ENCODE data around the gene FMN2. TPM values are rescaled to one million over a fixed set of nuclear protein-coding genes. Genes with fewer than 3 reads are reported as not detected.
A peak's percentile ranks its signal among the peaks of the same experiment; 100 is the strongest.

FMN2 gene
- total RNA-seq, 1 donor: 34.5 TPM

DNA sequence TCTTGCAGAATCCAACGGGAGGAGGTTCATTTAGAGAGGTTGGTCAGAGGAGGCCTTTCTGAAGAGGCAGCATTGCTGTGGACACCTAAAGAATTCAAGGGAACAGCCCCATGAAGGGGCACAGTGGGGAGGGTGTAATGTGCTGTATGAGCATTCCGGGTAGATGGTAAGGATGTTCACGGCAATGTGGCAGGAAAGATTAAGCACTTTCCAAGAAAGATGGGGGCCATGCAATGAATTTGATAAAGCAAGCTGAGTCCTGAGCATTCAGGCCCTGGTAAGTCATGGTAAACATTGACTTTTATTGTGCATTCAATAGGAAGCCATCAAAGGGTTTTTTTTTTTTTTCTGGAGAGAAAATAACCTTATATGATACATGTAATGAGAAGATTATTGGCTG lies 353.7 kb downstream of the FMN2 start:
- no peak for DNase-seq (ENCODE audit: low read depth)
- TF ChIP-seq, protein P1, sequence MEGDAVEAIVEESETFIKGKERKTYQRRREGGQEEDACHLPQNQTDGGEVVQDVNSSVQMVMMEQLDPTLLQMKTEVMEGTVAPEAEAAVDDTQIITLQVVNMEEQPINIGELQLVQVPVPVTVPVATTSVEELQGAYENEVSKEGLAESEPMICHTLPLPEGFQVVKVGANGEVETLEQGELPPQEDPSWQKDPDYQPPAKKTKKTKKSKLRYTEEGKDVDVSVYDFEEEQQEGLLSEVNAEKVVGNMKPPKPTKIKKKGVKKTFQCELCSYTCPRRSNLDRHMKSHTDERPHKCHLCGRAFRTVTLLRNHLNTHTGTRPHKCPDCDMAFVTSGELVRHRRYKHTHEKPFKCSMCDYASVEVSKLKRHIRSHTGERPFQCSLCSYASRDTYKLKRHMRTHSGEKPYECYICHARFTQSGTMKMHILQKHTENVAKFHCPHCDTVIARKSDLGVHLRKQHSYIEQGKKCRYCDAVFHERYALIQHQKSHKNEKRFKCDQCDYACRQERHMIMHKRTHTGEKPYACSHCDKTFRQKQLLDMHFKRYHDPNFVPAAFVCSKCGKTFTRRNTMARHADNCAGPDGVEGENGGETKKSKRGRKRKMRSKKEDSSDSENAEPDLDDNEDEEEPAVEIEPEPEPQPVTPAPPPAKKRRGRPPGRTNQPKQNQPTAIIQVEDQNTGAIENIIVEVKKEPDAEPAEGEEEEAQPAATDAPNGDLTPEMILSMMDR (IDR thresholded peaks at IDR 0.05; ENCODE audit: insufficient read depth, low read length): no peak
- H3K4me3 ChIP-seq (ENCODE audit: low read depth, low read length): no peak overlapping the region

DNA sequence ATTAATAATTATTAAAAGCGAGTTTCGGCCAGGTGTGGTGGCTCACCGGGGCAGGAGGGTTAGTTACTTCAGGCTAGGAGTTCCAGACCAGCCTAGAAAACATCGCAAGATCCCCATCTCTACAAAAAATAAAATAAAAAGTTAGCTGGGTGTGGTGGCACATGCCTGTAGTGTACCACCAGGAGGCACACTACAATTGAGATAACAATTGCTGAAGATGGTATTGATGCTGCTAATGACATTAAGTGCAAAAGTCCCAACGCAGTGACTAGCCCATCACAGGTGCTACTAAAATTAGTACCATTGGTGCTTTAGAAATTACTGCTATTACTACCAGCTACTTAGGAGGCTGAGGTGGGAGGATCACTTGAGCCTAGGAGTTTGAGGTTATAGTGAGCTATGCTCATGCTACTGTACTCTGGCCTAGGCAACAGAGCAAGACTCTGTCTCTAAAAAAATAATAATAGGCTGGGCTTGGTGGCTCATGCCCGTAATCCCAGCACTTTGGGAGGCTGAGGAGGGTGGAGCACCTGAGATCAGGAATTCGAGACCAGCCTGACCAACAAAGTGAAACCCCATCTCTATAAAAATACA lies 363.6 kb downstream of the FMN2 start:
- DNase-seq (ENCODE audit: low read depth): peak; percentile 22
- H3K4me3 ChIP-seq (ENCODE audit: low read depth, low read length): no peak overlapping the region
- TF ChIP-seq, protein P1 (IDR thresholded peaks at IDR 0.05; ENCODE audit: insufficient read depth, low read length): peak; percentile 45

DNA sequence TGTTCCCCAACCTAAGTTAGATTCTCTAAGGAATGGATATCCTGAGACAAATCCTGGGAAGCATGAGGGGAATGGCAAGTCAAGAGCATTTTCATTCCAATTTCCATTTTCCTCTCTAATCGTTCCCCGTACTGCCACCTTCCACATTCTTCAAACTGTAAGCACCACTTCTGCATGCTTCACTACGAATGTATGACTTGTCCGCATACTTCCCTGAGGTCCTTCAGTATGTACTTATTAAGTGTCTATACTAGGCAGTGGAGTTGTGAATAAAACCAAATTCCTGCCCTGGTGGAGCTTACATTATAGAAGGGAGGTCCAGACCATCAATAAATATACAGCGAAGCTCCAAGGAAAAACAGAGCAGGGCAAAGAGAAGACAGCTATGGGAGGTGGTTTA lies 365.5 kb downstream of the FMN2 start:
- TF ChIP-seq, protein P1 (IDR thresholded peaks at IDR 0.05; ENCODE audit: insufficient read depth, low read length): no peak

DNA sequence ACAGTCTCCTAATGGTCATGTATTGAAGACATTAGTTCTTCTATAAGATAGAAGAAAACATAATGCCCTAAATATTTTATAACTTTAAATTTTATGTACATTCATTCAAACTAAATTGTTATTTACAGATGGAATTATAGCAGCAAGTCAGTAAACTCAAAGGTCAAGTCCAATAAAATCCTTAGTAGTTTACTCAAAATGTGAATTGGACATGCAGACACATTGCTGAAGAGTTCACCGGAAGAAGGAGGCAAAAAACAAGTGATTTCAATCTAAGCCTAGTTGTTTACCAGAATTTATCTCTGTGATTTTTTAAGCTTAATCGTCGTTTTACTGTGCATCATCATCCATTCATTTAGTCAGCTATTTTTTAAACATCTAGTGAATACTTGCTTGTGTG lies 370.6 kb downstream of the FMN2 start:
- DNase-seq (ENCODE audit: low read depth): no peak
- TF ChIP-seq, protein P1 (IDR thresholded peaks at IDR 0.05; ENCODE audit: insufficient read depth, low read length): no peak
- H3K4me3 ChIP-seq (ENCODE audit: low read depth, low read length): no peak overlapping the region

More for the DNA sequence above, 365.5 kb downstream of the FMN2 start:
- H3K4me3 ChIP-seq (ENCODE audit: low read depth, low read length): no peak overlapping the region
- DNase-seq (ENCODE audit: low read depth): no peak

DNA sequence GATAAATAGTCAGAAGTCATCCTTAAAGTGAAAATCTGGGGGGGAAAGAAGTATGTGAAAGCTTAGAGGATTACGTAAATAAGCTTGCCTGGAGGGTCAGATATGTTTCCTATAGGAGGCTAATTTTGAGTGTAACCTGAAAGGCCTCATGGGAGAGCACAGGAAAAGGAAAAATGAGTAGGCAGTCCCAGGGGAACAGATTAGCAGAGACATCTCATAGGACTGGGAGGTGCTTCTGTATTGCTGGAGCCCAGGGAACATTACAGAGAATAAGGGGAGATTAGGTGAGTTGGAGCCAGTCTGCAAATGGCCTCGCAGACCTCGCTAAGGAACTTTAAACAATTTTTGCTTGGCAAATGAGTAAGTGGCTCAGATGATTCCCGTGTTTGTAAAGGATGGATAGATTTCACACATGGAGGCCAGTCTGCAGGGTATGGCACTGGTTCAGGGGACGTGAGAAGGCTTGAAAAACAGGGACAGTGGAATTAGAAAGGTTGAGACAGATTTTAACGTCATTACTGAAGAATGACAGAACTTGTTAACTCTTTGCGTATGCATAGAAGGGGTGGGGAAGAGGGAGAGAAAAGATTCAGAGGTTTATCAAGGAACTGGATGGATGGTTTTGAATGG lies 371.2 kb downstream of the FMN2 start:
- TF ChIP-seq, protein P1 (IDR thresholded peaks at IDR 0.05; ENCODE audit: insufficient read depth, low read length): no peak
- DNase-seq (ENCODE audit: low read depth): no peak
- no peak overlapping the region for H3K4me3 ChIP-seq (ENCODE audit: low read depth, low read length)

DNA sequence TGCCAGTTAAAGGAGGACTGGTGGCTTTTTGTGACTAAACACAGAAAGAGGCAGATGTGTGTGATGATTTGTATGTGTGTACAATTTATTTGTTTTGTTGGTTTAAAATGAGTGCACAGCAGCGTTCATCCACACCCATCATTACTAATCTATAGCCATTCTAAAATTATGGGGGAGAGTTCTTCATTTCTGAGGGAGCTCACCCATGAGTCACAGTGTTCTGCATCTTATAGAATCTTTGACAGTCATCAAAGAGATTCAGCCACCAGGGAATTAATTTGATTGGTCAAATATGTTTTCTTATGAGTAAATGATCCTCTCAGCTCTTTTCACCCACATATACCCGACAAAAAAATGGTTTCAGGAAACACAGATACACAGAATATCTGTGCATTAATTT lies 372.4 kb downstream of the FMN2 start:
- TF ChIP-seq, protein P1 (IDR thresholded peaks at IDR 0.05; ENCODE audit: insufficient read depth, low read length): no peak
- DNase-seq (ENCODE audit: low read depth): no peak

More for the DNA sequence above, 372.4 kb downstream of the FMN2 start:
- H3K4me3 ChIP-seq (ENCODE audit: low read depth, low read length): no peak overlapping the region
